ENCODE data around the gene BRCC3.

GRCh38 chrX:155046811-155047528 lies 24.3 kb upstream of the BRCC3 start:
- TF ChIP-seq CTCF (conservative IDR thresholded peaks at IDR 0.05; ENCODE audit: low read length) (no peak), EZH2phosphoT487 (IDR thresholded peaks at IDR 0.05; ENCODE audit: borderline replicate concordance, low read depth, low read length) (no peak)
